Activated naive CD4-positive, alpha-beta T cell treated with anti-CD3 and anti-CD28 coated beads, Interleukin-2, amount 50 U/mL, for 72 hours (primary cell): ENCODE data around the gene TMEM269. TPM values are rescaled to one million over a fixed set of nuclear protein-coding genes. Genes with fewer than 3 reads are reported as not detected.

Experiments
- ATAC-seq, 2 donors: fragments of 150-1000 bp; cut with Tn5 transposase; 2 replicates each; pipeline ENCODE4 v1.10.0; 2021; ENCODE audit warnings: mild to moderate bottlenecking in 2 of 2, moderate library complexity in 2 of 2
- DNase-seq, 2 donors: peaks; one replicate each; pipeline ENCODE4 v3.0.0; 2021 to 2022; ENCODE audit warnings: low spot score in 2 of 2
- H3K27ac Mint-ChIP-seq, 2 donors: one replicate each; pipeline ENCODE4 v1.8.0; 2022; ENCODE audit warnings: mild to moderate bottlenecking in 2 of 2, mixed read lengths in 2 of 2
- H3K36me3 Mint-ChIP-seq, 2 donors: one replicate each; pipeline ENCODE4 v1.8.0; 2022; ENCODE audit warnings: mixed read lengths in 2 of 2
- H3K9me3 Mint-ChIP-seq, 2 donors: one replicate each; pipeline ENCODE4 v1.8.0; 2022; ENCODE audit warnings: mixed read lengths in 2 of 2
- total RNA-seq, 2 donors: library from RNA; stranded (reverse); gene quantifications; one replicate each; pipeline ENCODE4 v1.2.3, GENCODE V29; 2022

TMEM269 gene
- total RNA-seq, 2 donors from 2014 or later, result 0.53 to 1.7 TPM

GRCh38 chr1:42846257-42847110, 61.7 kb downstream of the TMEM269 start, which contains the start of gene ZNF691:
TSS of gene ZNF691 (plus strand) at chr1:42846613. CDS start at chr1:42849659, 3,046 bp downstream.
- peak within 1 kb of the TSS; percentile 90 to 92 for H3K27ac Mint-ChIP-seq
- H3K36me3 Mint-ChIP-seq, result peaks cover 46 to 62% of the 10 kb centered on the region in 2 donors
- peak; percentile 81 to 92 for DNase-seq
- peaks cover 9 to 10% of the 10 kb centered on the region in 2 donors for H3K9me3 Mint-ChIP-seq
- ATAC-seq, result peak; percentile 93 to 95

GRCh38 chr1:42847111-42847595, 62.4 kb downstream of the TMEM269 start:
- H3K27ac Mint-ChIP-seq, result peak overlapping the region; percentile 41 to 90
- H3K36me3 Mint-ChIP-seq, result peaks cover 48 to 62% of the 10 kb centered on the region in 2 donors
- peaks cover 9 to 10% of the 10 kb centered on the region in 2 donors for H3K9me3 Mint-ChIP-seq
- ATAC-seq (no peak), DNase-seq (peak in 1 of 2 donors; percentile 7)

GRCh38 chr1:42847721-42848460, 63.1 kb downstream of the TMEM269 start:
- Mint-ChIP-seq H3K27ac (peak overlapping the region; percentile 45 to 90), H3K36me3 (peaks cover 48 to 64% of the 10 kb centered on the region in 2 donors), H3K9me3 (peaks cover 9 to 10% of the 10 kb centered on the region in 2 donors)
- DNase-seq (no peak), ATAC-seq (peak; percentile 39 to 72)

- H3K36me3 Mint-ChIP-seq, result peaks cover 47 to 54% of the 10 kb centered on the region in 2 donors
- no peak overlapping the region for H3K27ac Mint-ChIP-seq
- DNase-seq (no peak), ATAC-seq (no peak)
- H3K9me3 Mint-ChIP-seq, result peaks cover 9 to 10% of the 10 kb centered on the region in 2 donors
These were observed 64.2 kb downstream of the TMEM269 start for GRCh38 chr1:42848823-42849537.

GRCh38 chr1:42849944-42850343, 65.2 kb downstream of the TMEM269 start:
- Mint-ChIP-seq H3K9me3 (peaks cover 9 to 10% of the 10 kb centered on the region in 2 donors), H3K36me3 (peaks cover 42 to 48% of the 10 kb centered on the region in 2 donors), H3K27ac (peak overlapping the region in 1 of 2 donors; percentile 2)
- ATAC-seq (no peak), DNase-seq (no peak)

Other genes with a start within 250 kb of the TMEM269 start
- gene PPIH, start 126.6 kb upstream of the TMEM269 start, total RNA-seq, result 100 to 1,000 TPM in 1 of 2 donors, 10 to 100 TPM in 1; 93.6 to 101 TPM
- gene YBX1, start 102.6 kb upstream of the TMEM269 start, total RNA-seq, result 1,000 to 10,000 TPM in 1 of 2 donors, 100 to 1,000 TPM in 1; 926 to 1,058 TPM
- gene CLDN19, start 44.8 kb upstream of the TMEM269 start, total RNA-seq, result not detected
- gene P3H1, start 18.0 kb upstream of the TMEM269 start, total RNA-seq, result 10 to 100 TPM; 34.5 to 45.7 TPM
- gene C1orf50, start 17.7 kb upstream of the TMEM269 start, total RNA-seq, result 1 to 10 TPM; 5.7 to 7.9 TPM
- 1 to 10 TPM; 4.3 to 5.0 TPM for gene ERMAP, start 32.1 kb downstream of the TMEM269 start, total RNA-seq
- gene SVBP, start 32.4 kb downstream of the TMEM269 start, total RNA-seq, result 10 to 100 TPM; 15.8 to 30.6 TPM
- gene ZNF691, start 61.6 kb downstream of the TMEM269 start, total RNA-seq, result 1 to 10 TPM; 6.3 to 9.8 TPM
- 100 to 1,000 TPM in 1 of 2 donors, 10 to 100 TPM in 1; 39.9 to 121 TPM for gene SLC2A1, start 173.9 kb downstream of the TMEM269 start, total RNA-seq